Calu3 (cell line): ENCODE results near the gene NCKAP5. TPM values are rescaled to one million over a fixed set of nuclear protein-coding genes. Genes with fewer than 3 reads are reported as not detected.

Source experiments
- BruUV-seq: library from RNA; stranded (reverse); fragments of 400-500 nt; replicated peaks from 2 replicates; lab custom pipeline; 2021; lab: Mats Ljungman, UMichigan
- CTCF ChIA-PET: fragments of 300-600 bp; sonication (Branson Sonifier 250); formaldehyde crosslinking; loops from one replicate; lab custom pipeline; 2022; ENCODE audit warnings: antibody characterized with exemption; lab: Charles Lee
- DNase-seq: peaks from one replicate; pipeline ENCODE4 v3.0.0; 2022
- H3K27ac Mint-ChIP-seq: one replicate; pipeline ENCODE4 v1.8.0; 2022; ENCODE audit warnings: mixed read lengths; ENCODE audit not compliant: unreplicated experiment
- H3K27me3 Mint-ChIP-seq: one replicate; pipeline ENCODE4 v1.8.0; 2022; ENCODE audit warnings: mixed read lengths; ENCODE audit not compliant: unreplicated experiment
- H3K36me3 Mint-ChIP-seq: one replicate; pipeline ENCODE4 v1.8.0; 2022; ENCODE audit warnings: mild to moderate bottlenecking, moderate library complexity, mixed read lengths; ENCODE audit not compliant: insufficient read depth, unreplicated experiment
- H3K4me1 Mint-ChIP-seq: one replicate; pipeline ENCODE4 v1.8.0; 2022; ENCODE audit warnings: mild to moderate bottlenecking, low read depth, mixed read lengths; ENCODE audit not compliant: unreplicated experiment
- H3K4me3 Mint-ChIP-seq: one replicate; pipeline ENCODE4 v1.8.0; 2022; ENCODE audit warnings: mild to moderate bottlenecking, low read depth, moderate library complexity, mixed read lengths; ENCODE audit not compliant: unreplicated experiment
- H3K9me3 Mint-ChIP-seq: one replicate; pipeline ENCODE4 v1.8.0; 2022; ENCODE audit warnings: low read depth, mixed read lengths; ENCODE audit not compliant: unreplicated experiment
- intact Hi-C: fragments of 100-400 bp; cut with micrococcal nuclease; formaldehyde crosslinking; loops from one replicate; pipeline ENCODE4 v1.10.0; 2022; ENCODE audit not compliant: unreplicated experiment
- total RNA-seq: library from RNA; stranded (reverse); gene quantifications from 2 replicates; pipeline ENCODE4 v1.2.3, GENCODE V29; 2022
- TF ChIP-seq, protein P1 (sequence below): fragments of 200-600 bp; IDR thresholded peaks from one replicate; pipeline ENCODE4 v1.8.0; 2022; ENCODE audit warnings: antibody characterized with exemption; ENCODE audit not compliant: unreplicated experiment

NCKAP5 gene
- total RNA-seq, 1 experiment from 2014 or later: 2.2 TPM

DNA sequence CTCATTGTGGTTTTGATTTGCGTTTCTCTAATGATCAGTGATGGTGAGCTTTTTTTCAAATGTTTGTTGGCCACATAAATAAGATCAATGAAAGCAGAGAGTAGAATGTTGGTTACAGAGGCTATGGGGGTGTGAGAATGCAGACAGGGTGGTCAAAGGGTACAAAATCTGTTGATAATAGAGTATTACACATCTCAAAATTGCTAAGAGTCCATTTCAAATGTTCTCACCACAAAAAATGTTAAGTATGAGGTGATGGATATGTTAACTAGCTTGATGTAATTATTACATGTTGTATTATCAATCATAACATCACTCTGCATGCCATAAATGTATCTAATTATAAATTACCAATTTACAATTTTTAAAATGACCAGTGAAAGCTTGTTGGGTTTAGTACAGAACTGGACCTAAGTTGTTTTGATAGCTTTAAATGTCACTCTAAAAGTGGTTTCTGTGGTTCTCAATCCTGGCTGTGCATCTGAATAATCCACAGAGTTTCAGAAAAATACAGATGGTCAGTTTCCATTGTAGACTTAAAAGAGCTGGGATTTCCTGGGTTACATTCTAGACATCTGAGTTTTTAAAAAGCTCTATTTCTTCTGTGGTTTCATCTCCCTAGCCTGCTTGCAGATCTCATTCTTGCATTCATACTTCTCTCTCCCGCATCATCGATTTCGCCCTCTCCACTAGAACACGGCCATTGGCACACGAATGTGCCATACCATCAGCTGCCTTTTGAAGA, 612.2 kb downstream of the NCKAP5 start:
- no peak for DNase-seq
- TF ChIP-seq, protein P1, sequence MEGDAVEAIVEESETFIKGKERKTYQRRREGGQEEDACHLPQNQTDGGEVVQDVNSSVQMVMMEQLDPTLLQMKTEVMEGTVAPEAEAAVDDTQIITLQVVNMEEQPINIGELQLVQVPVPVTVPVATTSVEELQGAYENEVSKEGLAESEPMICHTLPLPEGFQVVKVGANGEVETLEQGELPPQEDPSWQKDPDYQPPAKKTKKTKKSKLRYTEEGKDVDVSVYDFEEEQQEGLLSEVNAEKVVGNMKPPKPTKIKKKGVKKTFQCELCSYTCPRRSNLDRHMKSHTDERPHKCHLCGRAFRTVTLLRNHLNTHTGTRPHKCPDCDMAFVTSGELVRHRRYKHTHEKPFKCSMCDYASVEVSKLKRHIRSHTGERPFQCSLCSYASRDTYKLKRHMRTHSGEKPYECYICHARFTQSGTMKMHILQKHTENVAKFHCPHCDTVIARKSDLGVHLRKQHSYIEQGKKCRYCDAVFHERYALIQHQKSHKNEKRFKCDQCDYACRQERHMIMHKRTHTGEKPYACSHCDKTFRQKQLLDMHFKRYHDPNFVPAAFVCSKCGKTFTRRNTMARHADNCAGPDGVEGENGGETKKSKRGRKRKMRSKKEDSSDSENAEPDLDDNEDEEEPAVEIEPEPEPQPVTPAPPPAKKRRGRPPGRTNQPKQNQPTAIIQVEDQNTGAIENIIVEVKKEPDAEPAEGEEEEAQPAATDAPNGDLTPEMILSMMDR: no peak
- no peak overlapping the region for H3K4me3 Mint-ChIP-seq
- H3K9me3 Mint-ChIP-seq: no peaks in the 10 kb centered on the region
- intact Hi-C loops: no loop called here
- no TSS peak for BruUV-seq
- H3K4me1 Mint-ChIP-seq: no peaks in the 10 kb centered on the region
- no peaks in the 10 kb centered on the region for H3K27me3 Mint-ChIP-seq
- H3K27ac Mint-ChIP-seq: no peak overlapping the region
- CTCF ChIA-PET: no interaction called here
- no peaks in the 10 kb centered on the region for H3K36me3 Mint-ChIP-seq

- H3K27ac Mint-ChIP-seq: no peak overlapping the region
- no peaks in the 10 kb centered on the region for H3K4me1 Mint-ChIP-seq
- intact Hi-C loops: no loop called here
- H3K36me3 Mint-ChIP-seq: no peaks in the 10 kb centered on the region
- DNase-seq: no peak
- TF ChIP-seq, protein P1: no peak
- H3K27me3 Mint-ChIP-seq: no peaks in the 10 kb centered on the region
- no TSS peak for BruUV-seq
- H3K9me3 Mint-ChIP-seq: no peaks in the 10 kb centered on the region
- H3K4me3 Mint-ChIP-seq: no peak overlapping the region
- CTCF ChIA-PET: no interaction called here
Measured at GRCh38 chr2:132953771-132954170, 614.5 kb downstream of the NCKAP5 start.

GRCh38 chr2:132951008-132951714, 617.1 kb downstream of the NCKAP5 start:
- Mint-ChIP-seq H3K27me3 (no peaks in the 10 kb centered on the region), H3K4me1 (no peaks in the 10 kb centered on the region), H3K36me3 (no peaks in the 10 kb centered on the region), H3K4me3 (no peak overlapping the region), H3K27ac (no peak overlapping the region), H3K9me3 (no peaks in the 10 kb centered on the region)
- intact Hi-C loops: no loop called here
- DNase-seq: no peak
- TF ChIP-seq, protein P1: no peak
- BruUV-seq: no TSS peak
- CTCF ChIA-PET: no interaction called here

DNA sequence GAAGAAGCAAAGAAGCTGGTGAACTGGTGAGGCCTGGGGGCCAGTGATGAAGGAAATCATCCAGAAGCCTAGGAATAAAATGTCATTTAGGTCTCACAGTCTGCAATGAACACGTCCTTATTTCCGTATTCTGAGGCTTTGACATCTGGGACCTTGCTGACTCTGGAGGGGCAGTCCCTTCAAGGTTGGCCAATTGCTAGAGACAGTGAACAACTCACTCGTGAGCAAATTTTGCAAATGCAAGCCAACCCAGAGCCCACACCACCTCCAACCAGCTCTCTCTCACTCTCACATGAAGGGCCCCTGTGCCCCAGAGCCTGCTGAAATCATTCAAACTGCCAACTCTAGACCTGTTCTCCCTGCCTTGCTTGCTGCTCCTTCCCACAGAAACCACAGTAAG, 619.2 kb downstream of the NCKAP5 start:
- no TSS peak for BruUV-seq
- Mint-ChIP-seq H3K27me3 (no peaks in the 10 kb centered on the region), H3K4me3 (no peak overlapping the region), H3K9me3 (no peaks in the 10 kb centered on the region), H3K27ac (no peak overlapping the region), H3K4me1 (no peaks in the 10 kb centered on the region), H3K36me3 (no peaks in the 10 kb centered on the region)
- TF ChIP-seq, protein P1: no peak
- intact Hi-C loops: no loop called here
- DNase-seq: no peak
- CTCF ChIA-PET: interaction anchor here (0.6 kb wide), 1 partner anchor 279 kb away, joined by 6 read pairs; no protein-coding TSS in a partner anchor
